IPS DF 6.9 (cell line): Measurements from ENCODE around the gene GTSE1.

ENCODE experiments used
- DNase-seq: peaks from one replicate; pipeline ENCODE4 v3.0.0-alpha.2; 2013; ENCODE audit warnings: low read depth, low spot score
- H3K27ac ChIP-seq: one replicate; pipeline ENCODE4 v1.5.1; 2013; ENCODE audit warnings: low read length, control low read depth
- H3K27me3 ChIP-seq: 2 replicates; pipeline ENCODE4 v1.6.1; 2013; ENCODE audit warnings: mild to moderate bottlenecking, low read length; ENCODE audit not compliant: control insufficient read depth, insufficient read depth
- H3K36me3 ChIP-seq: 2 replicates; pipeline ENCODE4 v1.6.1; 2013; ENCODE audit warnings: low read length; ENCODE audit not compliant: control insufficient read depth, insufficient read depth
- H3K4me1 ChIP-seq: 2 replicates; pipeline ENCODE4 v1.6.1; 2013; ENCODE audit warnings: low read length; ENCODE audit not compliant: control insufficient read depth, insufficient read depth
- H3K4me3 ChIP-seq: 2 replicates; pipeline ENCODE4 v1.5.1; 2013; ENCODE audit warnings: mild to moderate bottlenecking, low read length
- H3K9me3 ChIP-seq: 2 replicates; pipeline ENCODE4 v1.6.1; 2013; ENCODE audit warnings: low read length, inconsistent platforms; ENCODE audit not compliant: control insufficient read depth, insufficient read depth
- WGBS: extraction: QIAGEN DNeasy Blood & Tissue Kit; methylation state at CpG from one replicate; pipeline ENCODE4 v1.1.7; 2013; ENCODE audit warnings: mixed read lengths, missing lambda C conversion rate; ENCODE audit not compliant: insufficient read length, insufficient coverage; 5-methylcytosine and 5-hydroxymethylcytosine counted together

Gene GTSE1

DNA sequence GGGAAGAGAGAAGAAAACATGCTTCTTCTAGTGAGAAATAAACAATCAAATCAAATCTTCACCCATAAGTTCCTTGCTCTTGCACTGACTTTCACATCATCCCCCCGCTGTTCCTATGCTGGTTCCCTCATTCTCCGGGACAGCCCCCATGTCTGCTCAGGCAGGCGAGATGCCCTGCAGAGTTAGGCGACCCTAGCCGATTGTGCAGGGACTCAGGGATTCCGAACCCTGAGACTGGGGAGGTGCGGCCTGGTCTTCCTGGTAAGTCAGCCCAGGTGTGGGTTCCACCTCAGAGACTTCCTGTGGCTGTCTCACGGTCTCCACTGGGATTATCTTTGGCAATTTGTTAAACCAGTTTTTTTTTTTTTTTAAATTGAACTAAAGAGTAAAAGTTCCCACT lies 22.3 kb upstream of the GTSE1 start:
- no CpG with 5 or more reads among the region's 8 CpGs for WGBS
- DNase-seq = no peak
- Histone ChIP-seq H3K4me3 (no peak overlapping the region), H3K9me3 (no peaks in the 10 kb centered on the region), H3K27me3 (no peaks in the 10 kb centered on the region), H3K27ac (no peak overlapping the region), H3K36me3 (peaks cover 14% of the 10 kb centered on the region; the same call in 1 of the 2 replicates), H3K4me1 (no peaks in the 10 kb centered on the region)

DNA sequence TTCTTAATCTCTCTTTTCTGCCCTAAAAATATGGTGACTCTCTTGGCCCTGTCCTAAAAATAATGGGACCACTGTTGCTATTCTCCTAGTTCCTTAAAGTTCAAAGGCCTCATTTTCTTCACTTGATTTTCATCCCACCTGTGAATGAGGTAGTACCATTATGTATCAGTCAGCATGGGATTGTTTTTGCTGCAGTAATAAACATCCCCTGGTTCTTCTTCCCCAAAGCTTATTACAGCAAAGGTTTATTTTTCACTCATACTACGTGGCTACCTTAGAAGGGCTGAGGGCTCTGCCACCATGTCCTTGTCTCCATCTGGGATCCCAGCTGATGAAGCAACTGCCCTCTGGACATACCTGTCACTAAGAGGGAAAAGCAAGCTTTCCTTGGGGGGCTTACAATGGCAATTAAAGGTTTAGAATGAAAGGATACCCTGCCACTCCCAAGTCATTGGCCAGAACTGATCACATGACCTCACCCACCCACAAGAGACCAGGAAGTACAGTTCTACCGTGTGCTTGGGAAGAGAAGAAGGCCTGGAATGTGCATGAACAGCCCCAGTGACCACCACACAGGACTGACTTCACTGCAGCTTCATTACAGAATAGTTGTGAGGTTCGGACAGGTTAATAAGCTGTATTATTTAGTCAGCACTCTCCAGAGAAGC lies 21.1 kb upstream of the GTSE1 start:
- DNase-seq = no peak
- Histone ChIP-seq H3K27ac (no peak overlapping the region), H3K4me3 (no peak overlapping the region), H3K36me3 (peaks cover 16% of the 10 kb centered on the region; the same call in 1 of the 2 replicates), H3K4me1 (no peaks in the 10 kb centered on the region), H3K9me3 (no peaks in the 10 kb centered on the region), H3K27me3 (no peaks in the 10 kb centered on the region)
- WGBS = no CpG with 5 or more reads among the region's 3 CpGs

- H3K9me3 ChIP-seq = no peaks in the 10 kb centered on the region
- H3K4me3 ChIP-seq = no peak overlapping the region
- no CpG with 5 or more reads among the region's 7 CpGs for WGBS
- H3K36me3 ChIP-seq = peaks cover 16% of the 10 kb centered on the region; the same call in 1 of the 2 replicates
- H3K27me3 ChIP-seq = no peaks in the 10 kb centered on the region
- no peak for DNase-seq
- H3K27ac ChIP-seq = no peak overlapping the region
- H3K4me1 ChIP-seq = no peaks in the 10 kb centered on the region
Measured at GRCh38 chr22:46276563-46276962, 20.1 kb upstream of the GTSE1 start.

- no peak for DNase-seq
Measured at GRCh38 chr22:46278656-46279645, 17.7 kb upstream of the GTSE1 start.

DNA sequence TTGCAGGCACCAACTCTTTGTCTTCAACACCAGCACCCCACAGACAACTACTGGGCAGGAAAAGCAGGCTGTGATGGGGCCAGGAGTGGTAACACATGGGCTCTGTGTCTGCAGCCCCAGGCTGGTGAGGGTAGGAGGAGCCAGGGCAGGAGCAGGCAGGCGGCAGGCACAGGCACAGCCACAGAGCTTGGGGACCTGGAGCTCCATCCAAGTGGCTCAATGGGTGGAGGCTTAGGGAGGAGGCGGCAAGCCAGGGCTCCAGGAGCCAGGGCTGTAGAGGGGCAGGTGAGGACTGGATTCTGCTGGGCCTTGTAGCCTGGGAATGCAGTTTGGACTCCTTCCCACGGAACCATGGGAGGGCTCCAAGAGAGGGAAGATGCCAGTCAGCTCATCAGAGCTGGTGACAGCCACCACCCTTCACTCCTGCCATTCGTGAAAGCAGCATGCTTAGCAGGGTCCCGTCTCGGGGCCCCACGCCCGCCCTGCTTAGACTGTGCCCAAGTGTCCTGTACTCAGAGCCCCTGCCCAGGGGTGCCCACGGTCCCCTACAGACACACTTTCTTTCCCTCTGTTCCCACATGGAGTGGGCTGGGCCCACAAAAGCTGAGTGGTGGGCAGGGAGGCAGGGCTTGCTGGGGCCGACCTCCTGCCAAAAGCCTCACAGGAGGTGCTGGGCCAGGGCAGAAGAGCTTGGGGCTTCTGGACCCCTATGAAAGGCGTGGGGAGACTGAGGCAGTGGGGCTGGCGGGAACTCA lies 16.4 kb upstream of the GTSE1 start:
- no peak overlapping the region for H3K27ac ChIP-seq
- no CpG with 5 or more reads among the region's 12 CpGs for WGBS

More at GRCh38 chr22:46278656-46279645, 17.7 kb upstream of the GTSE1 start:
- WGBS = no CpG with 5 or more reads among the region's 22 CpGs
- no peaks in the 10 kb centered on the region for H3K9me3 ChIP-seq
- no peaks in the 10 kb centered on the region for H3K4me1 ChIP-seq
- no peak overlapping the region for H3K4me3 ChIP-seq
- H3K36me3 ChIP-seq = peaks cover 12% of the 10 kb centered on the region; the same call in 1 of the 2 replicates
- H3K27me3 ChIP-seq = no peaks in the 10 kb centered on the region
- no peak overlapping the region for H3K27ac ChIP-seq

DNA sequence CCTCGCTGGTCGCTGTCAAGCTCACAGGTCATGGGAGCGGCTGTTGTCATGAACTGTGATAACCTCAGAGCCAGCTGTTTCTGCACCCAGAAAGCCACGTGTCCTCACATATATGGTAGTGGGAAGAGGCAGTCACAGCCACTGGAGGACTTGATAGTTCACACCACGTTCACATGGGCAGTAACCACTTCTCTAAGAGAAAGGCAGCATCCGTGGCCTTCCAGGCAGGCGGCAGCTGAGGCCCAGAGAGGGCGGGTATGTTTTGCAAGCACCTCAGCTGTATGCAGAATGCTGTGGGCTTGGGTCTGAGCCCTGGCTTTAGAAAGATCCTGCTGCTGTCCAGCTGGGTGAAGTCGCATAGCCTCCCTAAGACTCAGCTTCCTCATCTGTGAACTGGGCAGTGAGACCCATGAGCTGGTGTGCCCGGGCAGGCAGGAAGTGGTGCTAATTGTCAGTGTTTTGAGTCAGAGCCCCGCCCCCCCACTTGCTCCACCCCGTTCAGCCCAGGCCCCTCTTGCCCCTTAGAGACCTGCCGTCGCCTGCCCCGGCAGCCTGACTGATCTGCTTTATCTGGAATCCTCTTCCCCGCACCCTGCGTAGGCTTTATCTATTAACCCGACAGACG lies 15.6 kb upstream of the GTSE1 start:
- no peak overlapping the region for H3K27ac ChIP-seq
- H3K27me3 ChIP-seq = no peaks in the 10 kb centered on the region
- no CpG with 5 or more reads among the region's 19 CpGs for WGBS
- no peak for DNase-seq
- peaks cover 10% of the 10 kb centered on the region; the same call in 1 of the 2 replicates for H3K36me3 ChIP-seq
- no peaks in the 10 kb centered on the region for H3K4me1 ChIP-seq
- H3K9me3 ChIP-seq = no peaks in the 10 kb centered on the region
- H3K4me3 ChIP-seq = no peak overlapping the region

More for the DNA sequence above, 16.4 kb upstream of the GTSE1 start:
- Histone ChIP-seq H3K4me3 (no peak overlapping the region), H3K36me3 (peaks cover 12% of the 10 kb centered on the region; the same call in 1 of the 2 replicates), H3K4me1 (no peaks in the 10 kb centered on the region), H3K9me3 (no peaks in the 10 kb centered on the region), H3K27me3 (no peaks in the 10 kb centered on the region)
- no peak for DNase-seq

GRCh38 chr22:46281866-46282678 lies 14.6 kb upstream of the GTSE1 start:
- Histone ChIP-seq H3K4me1 (no peaks in the 10 kb centered on the region), H3K9me3 (no peaks in the 10 kb centered on the region), H3K27me3 (no peaks in the 10 kb centered on the region), H3K27ac (no peak overlapping the region), H3K4me3 (no peak overlapping the region), H3K36me3 (peaks cover 10% of the 10 kb centered on the region; the same call in 1 of the 2 replicates)
- no CpG with 5 or more reads among the region's 13 CpGs for WGBS
- no peak for DNase-seq

- Histone ChIP-seq H3K9me3 (no peaks in the 10 kb centered on the region), H3K27ac (no peak overlapping the region), H3K4me1 (no peaks in the 10 kb centered on the region), H3K4me3 (no peak overlapping the region), H3K36me3 (no peaks in the 10 kb centered on the region; the same call in 1 of the 2 replicates), H3K27me3 (no peaks in the 10 kb centered on the region)
- no peak for DNase-seq
- no CpG with 5 or more reads among the region's 3 CpGs for WGBS
Measured at GRCh38 chr22:46286006-46286405, 10.7 kb upstream of the GTSE1 start.
